ENCODE data around the gene PFKFB2. TPM values are rescaled to one million over a fixed set of nuclear protein-coding genes. Genes with fewer than 3 reads are reported as not detected.

PFKFB2 gene
- total RNA-seq, 1 donor from 2014 or later: 13.3 TPM

DNA sequence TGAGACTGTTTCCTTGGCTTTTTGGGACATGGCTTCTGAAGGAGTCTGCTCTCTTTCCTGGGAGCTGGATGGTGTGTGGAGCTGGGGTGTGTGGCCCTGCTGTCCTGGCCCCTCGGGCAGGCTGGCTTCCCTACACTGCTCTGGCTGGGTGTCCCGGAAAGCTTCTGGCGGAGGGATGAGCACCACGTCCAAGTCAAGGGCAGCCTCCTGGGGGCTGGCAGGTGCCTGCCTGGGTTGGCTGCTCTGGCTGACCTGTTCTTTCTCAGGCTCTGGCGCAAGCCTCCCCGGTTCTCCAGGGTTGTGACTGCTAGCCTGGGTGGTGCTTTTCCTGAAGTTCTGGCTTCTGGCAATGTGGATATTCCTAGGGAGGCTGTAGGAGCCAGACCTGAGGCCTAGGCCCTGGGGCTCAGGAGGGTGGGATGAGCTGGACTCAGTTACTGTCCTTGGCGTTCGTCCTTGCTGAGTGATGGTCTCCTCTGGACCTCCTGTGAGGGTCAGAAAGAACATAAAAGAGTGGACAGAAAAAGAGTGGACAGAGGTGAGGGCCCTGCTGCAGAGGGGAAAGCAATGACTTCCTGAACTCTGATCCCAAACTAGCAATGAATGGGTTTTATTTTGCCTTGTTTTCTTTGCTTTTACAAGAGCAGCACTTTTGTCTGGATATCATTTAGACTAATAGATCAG is 29.9 kb upstream of the PFKFB2 start:
- Mint-ChIP-seq H3K4me1 (ENCODE audit: low read depth) (peaks cover 56% of the 10 kb centered on the region), H3K36me3 (ENCODE audit: low read depth) (no peaks in the 10 kb centered on the region), H3K27me3 (ENCODE audit: low read depth) (no peaks in the 10 kb centered on the region), H3K27ac (ENCODE audit: unreplicated experiment) (no peak overlapping the region), H3K9me3 (ENCODE audit: low read depth) (no peaks in the 10 kb centered on the region), H3K4me3 (ENCODE audit: unreplicated experiment) (no peak overlapping the region)
- no peak for DNase-seq (ENCODE audit: low spot score)
- TF ChIP-seq, protein P1, sequence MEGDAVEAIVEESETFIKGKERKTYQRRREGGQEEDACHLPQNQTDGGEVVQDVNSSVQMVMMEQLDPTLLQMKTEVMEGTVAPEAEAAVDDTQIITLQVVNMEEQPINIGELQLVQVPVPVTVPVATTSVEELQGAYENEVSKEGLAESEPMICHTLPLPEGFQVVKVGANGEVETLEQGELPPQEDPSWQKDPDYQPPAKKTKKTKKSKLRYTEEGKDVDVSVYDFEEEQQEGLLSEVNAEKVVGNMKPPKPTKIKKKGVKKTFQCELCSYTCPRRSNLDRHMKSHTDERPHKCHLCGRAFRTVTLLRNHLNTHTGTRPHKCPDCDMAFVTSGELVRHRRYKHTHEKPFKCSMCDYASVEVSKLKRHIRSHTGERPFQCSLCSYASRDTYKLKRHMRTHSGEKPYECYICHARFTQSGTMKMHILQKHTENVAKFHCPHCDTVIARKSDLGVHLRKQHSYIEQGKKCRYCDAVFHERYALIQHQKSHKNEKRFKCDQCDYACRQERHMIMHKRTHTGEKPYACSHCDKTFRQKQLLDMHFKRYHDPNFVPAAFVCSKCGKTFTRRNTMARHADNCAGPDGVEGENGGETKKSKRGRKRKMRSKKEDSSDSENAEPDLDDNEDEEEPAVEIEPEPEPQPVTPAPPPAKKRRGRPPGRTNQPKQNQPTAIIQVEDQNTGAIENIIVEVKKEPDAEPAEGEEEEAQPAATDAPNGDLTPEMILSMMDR (IDR thresholded peaks at IDR 0.05): no peak

DNA sequence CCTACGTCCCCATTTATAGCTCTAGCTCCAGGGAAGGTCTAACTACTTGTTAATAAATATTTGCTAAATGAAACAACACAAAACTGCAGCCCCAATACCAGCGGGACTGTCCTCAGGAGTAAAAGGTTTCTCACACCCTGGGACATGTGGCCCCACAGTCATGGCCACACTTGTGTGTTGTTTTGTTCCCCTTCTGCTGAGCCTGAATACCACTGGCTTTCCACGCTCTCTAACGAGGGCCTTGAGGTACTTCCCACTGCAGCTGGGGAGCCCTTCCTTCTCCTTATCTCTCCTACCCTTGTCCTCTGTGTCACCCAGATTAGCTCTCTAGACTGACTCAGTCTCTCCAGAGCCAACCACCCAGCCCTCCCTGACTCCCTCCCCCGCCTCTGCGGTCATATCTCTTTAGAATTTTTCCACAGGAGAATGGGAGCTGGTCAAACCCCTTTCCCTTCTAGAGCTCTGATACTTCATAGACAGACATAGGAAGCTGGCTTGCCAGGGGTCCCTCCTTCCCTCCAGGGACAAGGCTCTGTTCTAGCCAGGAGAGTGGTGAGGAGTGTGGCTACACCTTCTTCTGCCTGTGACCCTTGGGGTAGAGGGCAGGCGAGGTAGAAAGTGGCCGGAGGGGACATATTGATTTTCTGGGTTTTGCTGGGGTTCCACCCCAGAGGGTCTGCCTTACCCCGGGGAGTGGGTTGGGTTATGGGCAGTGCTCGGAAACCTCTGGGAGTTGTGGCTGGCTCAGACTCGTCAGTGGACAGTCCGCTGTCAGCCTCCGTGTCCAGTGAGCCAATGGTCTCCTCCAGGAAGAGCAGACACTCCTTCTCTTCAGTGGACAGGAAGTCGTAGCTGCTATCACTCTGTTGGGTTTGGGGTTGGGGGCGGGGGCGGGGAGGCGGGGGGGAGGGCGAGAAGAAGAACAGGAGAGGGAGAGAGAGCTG is 28.6 kb upstream of the PFKFB2 start:
- Mint-ChIP-seq H3K27ac (ENCODE audit: unreplicated experiment) (peak overlapping the region; percentile 98), H3K4me3 (ENCODE audit: unreplicated experiment) (peak overlapping the region; percentile 64), H3K36me3 (ENCODE audit: low read depth) (no peaks in the 10 kb centered on the region), H3K27me3 (ENCODE audit: low read depth) (no peaks in the 10 kb centered on the region), H3K4me1 (ENCODE audit: low read depth) (peaks cover 56% of the 10 kb centered on the region), H3K9me3 (ENCODE audit: low read depth) (no peaks in the 10 kb centered on the region)
- TF ChIP-seq, protein P1 (IDR thresholded peaks at IDR 0.05): no peak
- no peak for DNase-seq (ENCODE audit: low spot score)

DNA sequence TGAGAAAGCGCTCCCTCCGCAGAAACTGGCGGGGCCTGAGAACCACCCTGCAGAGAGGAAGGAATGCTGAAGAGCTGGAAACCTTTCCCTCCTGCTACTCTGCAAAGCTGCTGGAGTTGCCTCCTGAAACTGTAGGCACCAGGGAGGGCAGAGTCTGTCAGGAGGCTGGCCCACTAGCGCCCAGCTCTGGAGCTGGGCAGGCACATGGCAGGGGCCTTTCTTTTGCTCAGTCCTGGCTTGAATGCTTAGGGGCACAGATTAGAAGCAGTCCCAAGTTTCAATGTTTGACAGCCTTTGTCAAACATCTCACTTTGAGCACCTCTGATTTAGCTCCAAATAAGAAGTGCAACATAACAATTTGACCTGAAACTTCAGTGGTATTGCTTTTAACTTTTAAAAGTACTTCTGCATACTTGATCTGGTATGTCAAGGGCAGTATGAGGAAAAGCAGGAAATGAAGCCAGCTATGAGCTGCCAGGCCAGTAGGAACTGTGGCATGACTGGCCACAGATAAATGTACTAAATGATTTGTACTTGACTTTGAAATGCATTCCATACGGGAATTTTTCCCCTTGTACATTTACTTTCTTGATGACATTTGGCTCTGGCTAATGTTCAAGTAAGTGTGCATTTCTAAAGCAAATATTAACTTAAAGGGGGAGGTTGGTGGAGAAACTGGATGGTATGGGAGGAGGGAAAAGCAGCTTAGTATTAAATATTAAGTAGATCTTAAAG is 27.8 kb upstream of the PFKFB2 start:
- Mint-ChIP-seq H3K4me1 (ENCODE audit: low read depth) (peaks cover 56% of the 10 kb centered on the region), H3K4me3 (ENCODE audit: unreplicated experiment) (peak overlapping the region; percentile 64), H3K36me3 (ENCODE audit: low read depth) (no peaks in the 10 kb centered on the region), H3K27ac (ENCODE audit: unreplicated experiment) (peak overlapping the region; percentile 98), H3K9me3 (ENCODE audit: low read depth) (no peaks in the 10 kb centered on the region), H3K27me3 (ENCODE audit: low read depth) (peaks cover 3% of the 10 kb centered on the region)
- DNase-seq (ENCODE audit: low spot score): no peak
- TF ChIP-seq, protein P1 (IDR thresholded peaks at IDR 0.05): no peak

DNA sequence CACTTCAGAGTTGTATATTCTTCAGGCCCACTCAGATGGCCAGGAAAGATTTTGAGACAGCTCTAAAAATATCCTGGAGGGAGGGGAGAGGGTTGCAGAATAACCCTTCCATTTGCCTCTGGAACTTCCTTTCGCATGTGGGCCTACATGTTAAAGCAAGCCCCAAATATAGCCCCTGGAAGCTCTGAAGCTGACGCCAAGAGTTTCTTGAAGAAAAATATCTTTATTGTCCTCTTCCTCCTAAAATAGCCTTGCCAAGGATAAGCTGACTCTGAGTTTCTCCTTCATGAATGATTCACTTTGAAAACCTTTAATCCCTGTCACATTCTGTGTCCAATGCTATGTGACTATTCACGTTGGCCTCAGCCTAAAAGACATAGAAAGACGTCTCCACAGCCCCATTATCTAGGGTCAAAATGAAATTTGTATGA is 27.0 kb upstream of the PFKFB2 start:
- peaks cover 51% of the 10 kb centered on the region for H3K4me1 Mint-ChIP-seq (ENCODE audit: low read depth)

More for the DNA sequence above, 27.0 kb upstream of the PFKFB2 start:
- Mint-ChIP-seq H3K36me3 (ENCODE audit: low read depth) (no peaks in the 10 kb centered on the region), H3K9me3 (ENCODE audit: low read depth) (no peaks in the 10 kb centered on the region), H3K27ac (ENCODE audit: unreplicated experiment) (peak overlapping the region; percentile 98), H3K4me3 (ENCODE audit: unreplicated experiment) (no peak overlapping the region), H3K27me3 (ENCODE audit: low read depth) (peaks cover 5% of the 10 kb centered on the region)
- TF ChIP-seq, protein P1 (IDR thresholded peaks at IDR 0.05): no peak
- DNase-seq (ENCODE audit: low spot score): no peak
